ENCODE measurements around the gene GDPD3. TPM values are rescaled to one million over a fixed set of nuclear protein-coding genes. Genes with fewer than 3 reads are reported as not detected.

The GDPD3 gene
- total RNA-seq, 2 experiments from 2014 or later: 4.5 to 5.7 TPM

DNA sequence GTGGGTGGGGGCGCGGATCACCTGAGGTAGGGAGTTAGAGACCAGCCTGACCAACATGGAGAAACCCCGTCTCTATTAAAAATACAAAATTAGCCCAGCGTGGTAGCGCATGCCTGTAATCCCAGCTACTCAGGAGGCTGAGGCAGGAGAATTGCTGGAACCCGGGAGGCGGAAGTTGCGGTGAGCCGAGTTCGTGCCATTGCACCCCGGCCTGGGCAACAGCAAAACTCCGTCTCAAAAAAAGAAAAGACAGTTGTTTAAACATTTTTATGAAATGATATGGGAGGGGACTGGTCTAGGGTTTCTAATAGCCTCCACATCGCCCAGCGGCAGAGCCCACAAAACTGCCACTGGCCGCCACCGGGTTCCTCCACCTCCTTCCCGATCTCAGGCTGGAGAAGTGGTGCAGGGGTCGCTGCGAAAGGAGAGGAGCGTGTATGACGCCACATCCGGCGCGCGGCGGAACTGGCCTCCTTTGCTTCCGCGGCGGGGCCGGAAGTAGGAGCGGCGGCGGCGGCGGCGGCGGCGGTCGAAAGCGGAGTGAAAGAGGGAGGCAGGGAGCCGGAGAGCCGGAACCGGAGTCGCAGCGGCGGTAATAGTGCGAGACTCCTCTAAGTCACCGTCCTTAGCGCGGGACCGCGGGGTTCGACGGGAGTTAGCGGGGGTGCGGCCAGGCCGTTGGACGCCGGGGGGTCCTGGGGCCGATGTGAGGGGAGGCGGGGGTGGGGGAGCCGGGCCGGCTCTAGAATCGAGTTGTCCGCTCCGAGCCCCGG is 37.6 kb downstream of the GDPD3 start, which contains the start of gene PPP4C:
Gene PPP4C, plus strand, starts transcription at position 492 of the 773 bp plus-strand sequence. CDS start 384 bp downstream, outside the sequence.
- peaks cover 58% of the 10 kb centered on the region for H3K36me3 Mint-ChIP-seq (ENCODE audit: low read depth)
- ChIA-PET CTCF (interaction anchor here (0.6 to 7.0 kb wide), 6 partner anchors 15 to 101 kb away, joined by 3 to 60 read pairs (median 3); partner anchors contain the start of gene TBX6), POLR2A (interaction anchor here (0.6 to 8.5 kb wide), 11 partner anchors 7 to 1055 kb away, joined by 3 to 83 read pairs (median 4); partner anchors contain the start of genes ALDOA, CORO1A, TBX6 and YPEL3)
- H3K9me3 Mint-ChIP-seq: no peaks in the 10 kb centered on the region
- ATAC-seq (peak; percentile 88), DNase-seq (peak; percentile 95)
- H3K27ac Mint-ChIP-seq: peak within 1 kb of the TSS; percentile 94
- intact Hi-C loops (cut with micrococcal nuclease): no loop called here
- peak within 1 kb of the TSS; percentile 92 for H3K4me3 Mint-ChIP-seq
- H3K4me1 Mint-ChIP-seq (ENCODE audit: low read depth): peaks cover 35% of the 10 kb centered on the region
- H3K27me3 Mint-ChIP-seq: no peaks in the 10 kb centered on the region
- TF ChIP-seq CTCF (IDR thresholded peaks at IDR 0.05): no peak

- no peaks in the 10 kb centered on the region for H3K9me3 Mint-ChIP-seq
- ChIA-PET CTCF (interaction anchor here (1.6 kb wide), 1 partner anchor 22 kb away, joined by 8 read pairs; the partner anchor contains the start of gene TBX6), POLR2A (interaction anchor here (0.9 to 1.8 kb wide), 4 partner anchors 10 to 114 kb away, joined by 3 to 7 read pairs (median 4); partner anchors contain the start of gene TBX6)
- no peak overlapping the region for H3K4me3 Mint-ChIP-seq
- DNase-seq (no peak), ATAC-seq (no peak)
- intact Hi-C loops (cut with micrococcal nuclease): no loop called here
- peak overlapping the region; percentile 5 for H3K27ac Mint-ChIP-seq
- H3K4me1 Mint-ChIP-seq (ENCODE audit: low read depth): peaks cover 30% of the 10 kb centered on the region
- H3K27me3 Mint-ChIP-seq: no peaks in the 10 kb centered on the region
- no peak for TF ChIP-seq CTCF (IDR thresholded peaks at IDR 0.05)
- peaks cover 76% of the 10 kb centered on the region for H3K36me3 Mint-ChIP-seq (ENCODE audit: low read depth)
These were observed 42.8 kb downstream of the GDPD3 start for GRCh38 chr16:30070490-30070889.

GRCh38 chr16:30069611-30070462 is 43.5 kb downstream of the GDPD3 start:
- Mint-ChIP-seq H3K27ac (peak overlapping the region; percentile 81), H3K4me1 (ENCODE audit: low read depth) (peaks cover 28% of the 10 kb centered on the region), H3K36me3 (ENCODE audit: low read depth) (peaks cover 80% of the 10 kb centered on the region), H3K4me3 (peak overlapping the region; percentile 31), H3K9me3 (no peaks in the 10 kb centered on the region), H3K27me3 (no peaks in the 10 kb centered on the region)
- ChIA-PET CTCF (interaction anchor here (1.6 kb wide), 1 partner anchor 22 kb away, joined by 8 read pairs; the partner anchor contains the start of gene TBX6), POLR2A (interaction anchor here (0.6 to 1.8 kb wide), 8 partner anchors 8 to 115 kb away, joined by 3 to 7 read pairs (median 3); partner anchors contain the start of gene TBX6)
- intact Hi-C loops (cut with micrococcal nuclease): loop anchor here (10.0 kb wide), 1 partner anchor 305 kb away; the partner anchor contains the start of genes MYL11 and TBC1D10B
- ATAC-seq: no peak
- no peak for DNase-seq
- no peak for TF ChIP-seq CTCF (IDR thresholded peaks at IDR 0.05)

- ChIA-PET POLR2A (interaction anchor here (0.8 to 6.3 kb wide), 4 partner anchors 9 to 23 kb away, joined by 3 to 83 read pairs (median 5); partner anchors contain the start of genes PPP4C and TBX6), CTCF (interaction anchor here (1.2 to 1.8 kb wide), 3 partner anchors 11 to 14 kb away, joined by 3 to 5 read pairs (median 4); no protein-coding TSS in a partner anchor)
- Mint-ChIP-seq H3K36me3 (ENCODE audit: low read depth) (peaks cover 86% of the 10 kb centered on the region), H3K27ac (peak overlapping the region; percentile 81), H3K4me3 (peak overlapping the region; percentile 66), H3K27me3 (no peaks in the 10 kb centered on the region), H3K9me3 (no peaks in the 10 kb centered on the region), H3K4me1 (ENCODE audit: low read depth) (peaks cover 27% of the 10 kb centered on the region)
- DNase-seq: peak; percentile 77
- no peak for ATAC-seq
- intact Hi-C loops (cut with micrococcal nuclease): loop anchor here (10.0 kb wide), 1 partner anchor 306 kb away; the partner anchor contains the start of genes MYL11 and TBC1D10B
- TF ChIP-seq CTCF (IDR thresholded peaks at IDR 0.05): peak; percentile 57
These were observed 44.4 kb downstream of the GDPD3 start for GRCh38 chr16:30068750-30069610.
